Ovary (tissue), 9 donors: ENCODE data around the gene OGFOD3. TPM values are rescaled to one million over a fixed set of nuclear protein-coding genes. Genes with fewer than 3 reads are reported as not detected.

Source experiments
- DNase-seq, 5 donors: peaks; one replicate each; pipeline ENCODE4 v3.0.0-alpha.2; 2019 to 2020
- H3K27ac ChIP-seq, 2 donors: fragments of 200-600 bp; one replicate each; pipeline versions ENCODE4 v1.5.1 to v1.8.0; 2019 to 2022
- H3K27me3 ChIP-seq: fragments of 200-600 bp; one replicate; pipeline ENCODE4 v1.8.0; 2022
- H3K36me3 ChIP-seq: fragments of 200-600 bp; sonication (generic); one replicate; pipeline ENCODE4 v1.5.1; 2019
- H3K4me1 ChIP-seq: one replicate; pipeline ENCODE4 v1.8.1; 2013; ENCODE audit warnings: mild to moderate bottlenecking, moderate library complexity; ENCODE audit not compliant: insufficient read depth
- H3K4me3 ChIP-seq: fragments of 200-600 bp; sonication (generic); one replicate; pipeline ENCODE4 v1.5.1; 2017
- H3K9me3 ChIP-seq, 2 donors: fragments of 200-600 bp in 1 of 2; sonication (generic) in 1 of 2; one replicate each; pipeline versions ENCODE4 v1.5.1 to v1.8.1; 2013 to 2019; ENCODE audit warnings: mild to moderate bottlenecking in 1 of 2, moderate library complexity in 1 of 2
- CTCF ChIP-seq, 3 donors: fragments of 450-650 bp in 2 of 3; fragments of 200-600 bp in 1 of 3; IDR thresholded peaks; one replicate each; pipeline versions ENCODE4 v1.5.1 to v1.8.0; 2016 to 2022; ENCODE audit warnings: antibody characterized with exemption in 3 of 3, mild to moderate bottlenecking in 1 of 3
- EP300 ChIP-seq: sonication (generic); formaldehyde crosslinking; IDR thresholded peaks from one replicate; pipeline ENCODE4 v1.6.1; 2017; ENCODE audit warnings: antibody characterized with exemption
- POLR2A ChIP-seq: fragments of 450-650 bp; IDR thresholded peaks from one replicate; pipeline ENCODE4 v1.6.1; 2017; ENCODE audit warnings: antibody characterized with exemption, mild to moderate bottlenecking, moderate library complexity
- WGBS, 3 donors: extraction: QIAGEN DNeasy Blood & Tissue Kit in 1 of 3; methylation state at CpG; one replicate each; pipeline versions ENCODE4 v1.1.5 to v1.1.7; 2013 to 2017; 5-methylcytosine and 5-hydroxymethylcytosine counted together
- intact Hi-C, 4 donors: fragments of 100-400 bp; cut with DNase I; formaldehyde crosslinking; loops; one replicate each; pipeline versions ENCODE4 v1.11.0 to v1.15.1; 2022 to 2023
- polyA plus RNA-seq, 2 donors: library from polyadenylated mRNA; stranded (reverse); fragments of 200-250 nt in 1 of 2; fragments of 350-450 nt in 1 of 2; fragmentation: Illumina TruSeq in 1 of 2; extraction: RNeasy Lipid Tissue Mini Kit (QIAGEN cat#74804) in 1 of 2; gene quantifications; one replicate each; pipeline ENCODE4 v1.2.3, GENCODE V29; 2013 to 2014
- total RNA-seq, 7 donors: library from RNA; depleted of rRNA in 2 of 7; stranded (reverse); fragments of >200 nt in 2 of 7; fragmentation: NEBNext Ultra II Directional in 3 of 7; extraction: Animal tissue kit (Norgen Biotek cat#: 25700) in 3 of 7; gene quantifications; one replicate each; pipeline versions ENCODE4 v1.1.0 to v1.2.4, GENCODE V29; 2016 to 2023
- donor health status: DM: no; HTN: no; CAD: no; lungs with moderate emphysema.
- donor health status: DM: no; HTN: no; CAD: no.
- donor health status: Bipolar disorder and iron deficiency.
- donor health status: DM: yes; HTN: yes; CAD: no.
- donor health status: DM: no; HTN: no; CAD: no.
- donor health status: DM: yes; HTN: yes; CAD: no.

OGFOD3 gene
- total and polyA plus RNA-seq, 9 donors, result 14.4 to 37.8 (median 29.4) TPM

- DNase-seq, result no peak
- peaks cover 23% of the 10 kb centered on the region for H3K4me1 ChIP-seq
- no peaks in the 10 kb centered on the region for H3K27me3 ChIP-seq
- 93 to 97% (median 94%) methylated on average over 3 of the region's 3 CpGs for WGBS, 3 donors
- no peak overlapping the region for H3K27ac ChIP-seq
- intact Hi-C loops, result no loop called here
- no peak overlapping the region for H3K4me3 ChIP-seq
- no peaks in the 10 kb centered on the region for H3K9me3 ChIP-seq
- no peaks in the 10 kb centered on the region for H3K36me3 ChIP-seq
- no peak for TF ChIP-seq CTCF (IDR thresholded peaks at IDR 0.05)
- no peak for TF ChIP-seq POLR2A
- no peak for TF ChIP-seq EP300
These were observed 33.8 kb upstream of the OGFOD3 start for GRCh38 chr17:82452162-82452561.

- H3K27ac ChIP-seq, result peak within 1 kb of the TSS; percentile 18 to 73
- H3K9me3 ChIP-seq, result no peaks in the 10 kb centered on the region
- intact Hi-C loops, result no loop called here
- DNase-seq, result peak; percentile 91 to 97 (median 95)
- 0% methylated on average over 62 to 91 of the region's 91 CpGs for WGBS, 3 donors
- no peak for TF ChIP-seq CTCF (IDR thresholded peaks at IDR 0.05)
- peak; percentile 98 for TF ChIP-seq EP300
- TF ChIP-seq POLR2A, result peak; percentile 58
- H3K27me3 ChIP-seq, result no peaks in the 10 kb centered on the region
- no peaks in the 10 kb centered on the region for H3K36me3 ChIP-seq
- H3K4me1 ChIP-seq, result peaks cover 11% of the 10 kb centered on the region
- peak within 1 kb of the TSS; percentile 82 for H3K4me3 ChIP-seq
These were observed 32.1 kb upstream of the OGFOD3 start, which contains the start of gene CYBC1 for GRCh38 chr17:82450357-82451106. Gene CYBC1, minus strand, starts transcription at chr17:82450752. Its CDS starts 1,498 bp downstream, at chr17:82449254.

GRCh38 chr17:82449883-82450356 lies 31.5 kb upstream of the OGFOD3 start:
- no peak for DNase-seq
- WGBS, 3 donors, result 41 to 58% (median 54%) methylated on average over 18 of the region's 18 CpGs
- Histone ChIP-seq H3K9me3 (no peaks in the 10 kb centered on the region), H3K36me3 (no peaks in the 10 kb centered on the region), H3K4me3 (peak overlapping the region; percentile 82), H3K27me3 (no peaks in the 10 kb centered on the region), H3K4me1 (peaks cover 13% of the 10 kb centered on the region), H3K27ac (peak overlapping the region; percentile 18 to 73)
- intact Hi-C loops, result no loop called here
- no peak for TF ChIP-seq CTCF (IDR thresholded peaks at IDR 0.05)
- no peak for TF ChIP-seq POLR2A
- TF ChIP-seq EP300, result no peak

- no peaks in the 10 kb centered on the region for H3K36me3 ChIP-seq
- H3K27ac ChIP-seq, result peak overlapping the region; percentile 24 to 73
- H3K4me1 ChIP-seq, result peaks cover 13% of the 10 kb centered on the region
- intact Hi-C loops, result no loop called here
- H3K9me3 ChIP-seq, result no peaks in the 10 kb centered on the region
- H3K4me3 ChIP-seq, result peak overlapping the region; percentile 82
- no peak for TF ChIP-seq POLR2A
- TF ChIP-seq EP300, result no peak
- TF ChIP-seq CTCF (IDR thresholded peaks at IDR 0.05), result no peak
- 76 to 80% (median 77%) methylated on average over 30 of the region's 30 CpGs for WGBS, 3 donors
- no peaks in the 10 kb centered on the region for H3K27me3 ChIP-seq
- DNase-seq, result peak in 1 of 5 donors; percentile 39
These were observed 30.9 kb upstream of the OGFOD3 start for GRCh38 chr17:82449131-82449882.
